Dermis blood vessel endothelial cell (primary cell): Measurements from ENCODE around the gene ZC3H14. TPM values are rescaled to one million over a fixed set of nuclear protein-coding genes. Genes with fewer than 3 reads are reported as not detected.
A peak's percentile ranks its signal among the peaks of the same experiment; 100 is the strongest.
"Not testable (repeated sequence)": the region's sequence is repeated elsewhere in the genome, so short reads cannot be mapped to it uniquely, and the experiment has no call there.

ENCODE experiments used
- DNase-seq: peaks from one replicate; pipeline ENCODE4 v3.0.0; 2010
- total RNA-seq: library from RNA; depleted of rRNA; stranded (reverse); fragments of >200 nt; gene quantifications from 2 replicates; pipeline ENCODE4 v1.2.3, GENCODE V29; 2014

Gene ZC3H14
- total RNA-seq = 61.4 and 65.9 TPM in 2 replicates

GRCh38 chr14:88562831-88563686 lies at the start of gene ZC3H14:
Gene ZC3H14 (plus strand): TSS chr14:88563037. CDS start chr14:88563134, 97 bp downstream.
- DNase-seq = peak; percentile 94

- DNase-seq = no peak
These were observed 47.2 kb upstream of the ZC3H14 start for GRCh38 chr14:88515499-88516221.

GRCh38 chr14:88516861-88517357 lies 45.9 kb upstream of the ZC3H14 start:
- no peak for DNase-seq

GRCh38 chr14:88518592-88519512 lies 44.0 kb upstream of the ZC3H14 start:
- peak; percentile 14 for DNase-seq

- DNase-seq = no peak
These were observed 42.9 kb upstream of the ZC3H14 start for GRCh38 chr14:88519907-88520306.

- no peak for DNase-seq
These were observed 41.0 kb upstream of the ZC3H14 start for GRCh38 chr14:88521818-88522217.

- DNase-seq = no peak
These were observed 40.4 kb upstream of the ZC3H14 start for GRCh38 chr14:88522393-88522792.

GRCh38 chr14:88529889-88530288 lies 32.9 kb upstream of the ZC3H14 start:
- not testable (repeated sequence) for DNase-seq

GRCh38 chr14:88533064-88533602 lies 29.7 kb upstream of the ZC3H14 start:
- no peak for DNase-seq

- peak; percentile 53 for DNase-seq
These were observed 27.7 kb upstream of the ZC3H14 start for GRCh38 chr14:88535149-88535548.

- DNase-seq = no peak
These were observed 27.0 kb upstream of the ZC3H14 start for GRCh38 chr14:88535813-88536212.

- DNase-seq = peak; percentile 50
These were observed 21.5 kb upstream of the ZC3H14 start for GRCh38 chr14:88541324-88541723.

GRCh38 chr14:88542857-88543795 lies 19.7 kb upstream of the ZC3H14 start:
- no peak for DNase-seq

GRCh38 chr14:88545256-88545655 lies 17.6 kb upstream of the ZC3H14 start:
- DNase-seq = no peak

GRCh38 chr14:88546621-88547385 lies 16.0 kb upstream of the ZC3H14 start:
- DNase-seq = no peak

- DNase-seq = no peak
These were observed 15.5 kb upstream of the ZC3H14 start for GRCh38 chr14:88547386-88547780.

GRCh38 chr14:88550078-88550477 lies 12.8 kb upstream of the ZC3H14 start:
- no peak for DNase-seq

- DNase-seq = peak; percentile 89
These were observed 11.6 kb upstream of the ZC3H14 start for GRCh38 chr14:88551094-88551870.

- DNase-seq = peak; percentile 48
These were observed 10.8 kb upstream of the ZC3H14 start for GRCh38 chr14:88551980-88552431.
